DLD1 (cell line): Measurements from ENCODE around the gene ITGB6.

Experiments used
- in situ Hi-C: cut with HindIII; loops from 2 replicates; pipeline ENCODE4 v1.10.0; 2017; ENCODE audit warnings: low sequenced_read_pairs

Gene ITGB6

DNA sequence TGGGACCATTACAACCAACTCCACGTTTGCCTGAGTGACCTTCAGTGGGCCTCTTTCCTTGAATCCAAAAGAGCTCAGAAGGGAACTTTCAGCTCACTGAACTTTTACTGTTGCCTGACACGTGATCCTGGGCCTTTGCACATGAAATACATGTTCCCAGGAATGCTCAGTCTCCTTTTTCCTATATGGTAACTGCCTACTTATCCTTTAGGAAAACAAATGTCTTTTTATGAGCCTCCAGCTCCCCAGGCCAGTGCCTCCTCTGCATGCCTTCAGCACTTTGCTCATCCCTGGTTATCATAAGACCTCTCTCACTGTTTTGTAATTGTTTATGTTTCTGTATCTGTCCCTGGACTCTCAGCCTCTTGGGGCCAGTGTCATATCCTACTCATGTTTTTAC, 142.7 kb downstream of the ITGB6 start:
- in situ Hi-C loops: no loop called here

- in situ Hi-C loops: no loop called here
Observed at GRCh38 chr2:160055726-160056108, 144.4 kb downstream of the ITGB6 start.

DNA sequence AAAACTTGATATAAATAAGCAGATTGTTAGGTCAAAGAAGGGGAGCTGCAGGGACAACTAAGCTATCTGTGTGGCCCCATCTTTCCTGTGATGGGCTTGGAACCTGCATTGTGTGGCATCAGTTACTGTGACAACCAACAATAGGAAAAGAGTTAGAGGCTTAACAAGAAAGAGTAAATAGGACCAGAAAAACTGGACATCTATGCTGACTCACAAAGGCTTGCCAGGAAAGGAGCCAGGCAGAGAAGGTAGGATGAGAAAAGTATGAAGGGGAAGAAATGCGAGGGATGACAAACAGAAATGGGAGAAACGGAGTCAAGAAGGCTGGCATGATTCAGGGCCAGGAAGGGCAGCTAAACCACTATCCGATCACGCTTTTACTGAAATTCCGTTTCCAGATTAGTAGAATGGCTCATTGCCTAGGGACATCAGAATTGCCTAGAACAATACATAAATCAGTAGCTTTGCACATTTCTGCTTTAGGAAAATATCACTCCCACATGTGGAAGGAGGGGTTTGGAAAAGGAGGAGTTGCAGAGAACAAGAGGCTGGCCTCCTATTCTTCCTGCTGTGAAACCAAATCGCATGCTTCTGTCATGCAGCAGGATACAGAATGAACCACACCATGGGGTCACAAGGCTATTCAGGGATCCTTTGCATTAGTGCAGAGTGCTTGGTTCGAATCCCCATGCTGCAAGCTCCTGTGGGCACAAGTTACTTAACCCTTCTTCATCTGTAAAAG, 144.9 kb downstream of the ITGB6 start:
- in situ Hi-C loops: no loop called here

GRCh38 chr2:160053946-160054345, 146.1 kb downstream of the ITGB6 start:
- in situ Hi-C loops: no loop called here

DNA sequence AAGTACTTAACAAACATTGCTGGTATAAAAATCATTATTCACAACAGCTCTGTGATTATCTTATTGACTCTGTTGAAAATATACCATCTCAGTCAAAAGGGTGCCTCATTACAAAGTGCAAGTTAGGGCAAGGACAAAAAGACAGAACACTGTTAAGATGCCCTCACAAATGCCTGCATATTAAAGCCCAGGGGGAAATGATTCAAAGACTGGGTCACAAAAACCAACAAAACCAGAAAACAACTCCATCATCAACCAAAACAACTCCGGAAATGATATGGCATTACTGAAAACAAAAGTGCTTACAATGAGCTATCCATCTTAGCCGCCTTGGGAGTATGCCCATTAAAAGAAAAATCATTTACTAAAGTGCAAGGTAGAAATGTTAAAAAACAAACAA, 147.5 kb downstream of the ITGB6 start:
- in situ Hi-C loops: no loop called here

- in situ Hi-C loops: no loop called here
Observed at GRCh38 chr2:160051371-160051800, 148.7 kb downstream of the ITGB6 start.

- in situ Hi-C loops: no loop called here
Observed at GRCh38 chr2:160050147-160050546, 149.9 kb downstream of the ITGB6 start.
